Posterior vena cava (tissue), 2 donors: Measurements from ENCODE around the gene SERPINA4. TPM values are rescaled to one million over a fixed set of nuclear protein-coding genes. Genes with fewer than 3 reads are reported as not detected.

Experiments
- DNase-seq: peaks from one replicate; pipeline ENCODE4 v3.0.0-alpha.2; 2020; ENCODE audit warnings: low spot score
- intact Hi-C, 2 donors: fragments of 100-400 bp; cut with DNase I; formaldehyde crosslinking; loops; one replicate each; pipeline versions ENCODE4 v1.14.1 to v1.14.2; 2022 to 2023
- total RNA-seq, 2 donors: library from RNA; stranded (reverse); fragmentation: NEBNext Ultra II Directional; extraction: Animal tissue kit (Norgen Biotek cat#: 25700); gene quantifications; one replicate each; pipeline ENCODE4 v1.2.1, GENCODE V29; 2021
- donor health status: DM: yes; HTN: yes; CAD: no.
- donor health status: DM: yes; HTN: yes; CAD: no.

SERPINA4 gene
- total RNA-seq, 2 donors from 2014 or later = not detected

GRCh38 chr14:94581127-94581999 is 20.1 kb downstream of the SERPINA4 start, which contains the start of gene SERPINA5:
SERPINA5 (plus strand) TSS chr14:94581426; CDS start chr14:94587363, 5,937 bp downstream.
- intact Hi-C loops = no loop called here
- peak; percentile 90 for DNase-seq

- intact Hi-C loops = no loop called here
- no peak for DNase-seq
Measured at GRCh38 chr14:94582199-94582750, 21.0 kb downstream of the SERPINA4 start.

DNA sequence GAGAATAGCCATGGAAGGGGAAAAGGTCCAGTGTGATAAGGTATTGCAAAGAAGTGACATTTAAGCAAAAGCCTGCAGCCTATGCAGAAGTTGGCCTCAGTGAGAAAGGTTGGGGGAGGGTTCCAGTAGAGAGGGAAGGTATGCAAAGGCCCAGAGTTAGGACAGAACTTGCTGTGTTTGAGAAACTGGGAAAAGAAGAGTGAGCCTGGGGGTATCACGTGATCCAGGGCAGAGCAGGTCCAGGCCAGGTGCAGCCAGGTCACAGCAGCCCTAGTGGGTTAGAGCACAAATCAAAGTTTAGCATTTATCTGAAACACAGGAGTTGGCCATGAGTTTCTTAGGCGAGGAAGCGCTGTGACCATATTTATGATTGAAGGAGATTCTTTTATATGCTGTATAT is 21.6 kb downstream of the SERPINA4 start:
- intact Hi-C loops = no loop called here
- no peak for DNase-seq

DNA sequence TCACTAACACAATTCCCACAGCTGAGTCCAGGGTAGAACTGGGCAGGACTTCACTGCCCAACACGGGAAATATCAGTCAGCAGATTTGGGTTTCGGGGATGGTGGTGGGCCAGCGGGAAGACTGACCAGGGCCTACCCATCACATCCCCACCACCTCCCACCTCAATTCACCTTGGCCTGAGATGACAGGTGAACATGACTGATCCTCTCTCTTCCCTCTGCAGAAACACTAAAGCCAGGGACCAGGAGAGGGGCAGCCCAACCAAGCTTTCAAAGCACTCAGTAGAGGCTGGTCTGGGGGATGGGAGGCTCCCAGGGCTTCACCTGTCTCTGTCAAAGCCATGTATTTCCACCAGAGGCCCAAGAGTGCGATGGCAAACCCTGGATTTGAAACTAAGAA is 22.3 kb downstream of the SERPINA4 start:
- intact Hi-C loops = no loop called here
- DNase-seq = no peak

- no peak for DNase-seq
- intact Hi-C loops = no loop called here
Measured at GRCh38 chr14:94584591-94585280, 23.5 kb downstream of the SERPINA4 start.

DNA sequence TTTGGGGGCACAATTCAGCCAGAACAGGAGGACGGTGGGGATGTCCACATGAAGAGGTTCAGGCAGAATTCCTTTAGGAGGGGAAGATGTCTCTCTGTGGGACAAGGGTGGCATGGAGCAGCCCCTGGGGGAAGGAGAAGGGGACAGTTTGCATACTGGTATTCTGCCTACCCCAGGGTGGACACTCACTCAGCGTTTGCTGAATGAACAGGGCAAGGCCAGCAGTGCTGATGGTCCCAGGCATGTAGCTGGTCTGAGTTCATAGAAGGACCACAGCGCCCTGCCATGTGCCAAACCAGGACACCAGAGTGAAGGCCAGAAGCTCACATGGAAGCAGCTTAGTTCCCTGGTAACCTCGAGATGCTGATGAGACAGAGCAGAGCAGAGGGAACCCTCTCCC is 25.4 kb downstream of the SERPINA4 start:
- intact Hi-C loops = no loop called here
- no peak for DNase-seq

GRCh38 chr14:94588311-94588710 is 27.1 kb downstream of the SERPINA4 start:
- intact Hi-C loops = no loop called here
- no peak for DNase-seq

DNA sequence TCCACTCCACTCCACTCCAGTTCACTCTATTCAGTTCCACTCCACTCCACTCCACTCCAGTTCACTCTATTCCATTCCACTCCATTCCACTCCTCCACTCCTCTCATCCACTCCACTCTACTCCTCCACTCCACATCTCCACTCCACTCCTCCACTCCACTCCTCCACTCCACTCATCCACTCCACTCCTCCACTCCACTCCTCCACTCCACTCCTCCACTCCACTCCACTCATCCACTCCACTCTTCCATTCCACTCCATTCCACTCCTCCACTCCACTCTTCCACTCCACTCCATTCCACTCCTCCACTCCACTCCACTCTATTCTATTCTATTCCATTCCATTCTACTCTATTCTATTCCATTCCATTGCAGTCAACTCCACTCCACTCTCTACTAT is 29.8 kb downstream of the SERPINA4 start:
- intact Hi-C loops = no loop called here

GRCh38 chr14:94591871-94592270 is 30.6 kb downstream of the SERPINA4 start:
- intact Hi-C loops = no loop called here

More for the DNA sequence above, 29.8 kb downstream of the SERPINA4 start:
- DNase-seq = no peak

GRCh38 chr14:94592457-94592856 is 31.2 kb downstream of the SERPINA4 start:
- DNase-seq = peak; percentile 26
- intact Hi-C loops = no loop called here

More at GRCh38 chr14:94591871-94592270, 30.6 kb downstream of the SERPINA4 start:
- DNase-seq = peak; percentile 66

GRCh38 chr14:94593376-94593748 is 32.1 kb downstream of the SERPINA4 start:
- intact Hi-C loops = no loop called here
- peak; percentile 44 for DNase-seq

DNA sequence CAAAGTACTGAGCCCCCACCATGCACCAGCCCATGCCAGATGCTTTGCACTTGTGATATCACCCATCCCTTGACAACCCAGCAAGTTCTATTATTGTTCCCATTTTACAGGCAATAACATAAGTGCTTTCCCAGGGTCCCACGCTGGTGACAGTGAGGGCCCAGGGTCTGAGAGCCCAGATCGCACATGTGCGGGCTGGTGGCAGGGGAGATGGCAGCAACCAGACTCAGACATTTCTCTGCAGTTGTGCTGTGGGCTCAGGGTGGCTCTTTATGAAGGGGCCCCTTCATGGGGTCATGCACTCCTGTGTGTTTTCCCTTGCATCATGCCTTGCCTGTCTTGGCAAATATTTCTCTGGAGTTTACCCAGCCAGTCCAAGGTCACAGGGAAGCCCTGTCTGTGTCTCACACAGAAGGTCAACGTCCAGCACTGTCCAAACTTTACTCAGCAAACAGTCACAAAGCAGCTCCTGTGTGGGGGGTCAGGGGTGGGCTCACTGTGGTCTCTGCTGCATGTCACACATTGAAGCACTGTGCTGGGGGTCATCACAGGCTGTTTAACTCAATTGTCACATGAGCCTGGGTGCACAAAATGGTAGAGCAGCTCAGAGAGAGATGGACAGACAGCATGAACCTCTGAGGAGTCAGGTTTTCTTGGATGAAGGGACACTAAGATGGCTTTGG is 32.6 kb downstream of the SERPINA4 start:
- intact Hi-C loops = no loop called here
- DNase-seq = peak; percentile 57

GRCh38 chr14:94594441-94594840 is 33.2 kb downstream of the SERPINA4 start:
- intact Hi-C loops = no loop called here
- peak; percentile 76 for DNase-seq

DNA sequence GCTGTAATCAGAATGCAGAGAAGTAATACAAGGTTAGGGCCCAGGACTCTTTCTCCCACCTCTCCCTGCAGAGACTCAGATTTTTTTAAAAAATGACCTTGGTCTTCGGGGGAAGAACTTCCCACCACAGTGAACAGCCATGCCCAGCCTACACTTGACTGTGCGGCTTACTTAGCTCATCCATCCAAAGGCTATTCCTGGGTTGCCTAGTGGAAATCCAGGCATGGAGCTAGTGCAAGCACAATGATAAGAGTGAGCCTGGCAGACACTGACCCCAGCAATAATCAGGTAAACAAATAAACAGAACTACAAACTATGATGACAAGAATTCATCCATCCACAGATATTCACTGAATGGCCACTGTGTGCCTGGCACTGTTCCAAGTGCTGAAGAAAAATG is 34.7 kb downstream of the SERPINA4 start:
- no peak for DNase-seq
- intact Hi-C loops = no loop called here

DNA sequence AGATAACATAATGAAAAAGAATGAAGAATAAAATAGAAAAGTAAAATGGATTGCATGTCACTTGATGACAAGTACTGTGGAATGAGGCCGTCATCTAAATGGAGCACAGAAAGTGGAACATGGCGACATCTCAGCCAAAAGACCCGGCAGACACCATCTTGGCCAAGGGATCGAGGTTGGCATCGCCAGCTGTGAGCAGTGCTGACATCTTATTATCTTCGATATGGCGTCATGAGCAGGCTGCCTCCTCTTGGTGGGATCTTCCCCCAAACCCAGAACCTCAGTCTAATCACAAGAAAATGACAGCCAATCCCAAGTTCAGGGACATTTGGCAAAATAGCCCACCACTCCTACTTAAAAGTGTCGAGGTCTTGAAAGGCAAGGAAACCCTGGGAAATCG is 35.1 kb downstream of the SERPINA4 start:
- no peak for DNase-seq
- intact Hi-C loops = no loop called here

- intact Hi-C loops = no loop called here
- DNase-seq = peak; percentile 70
Measured at GRCh38 chr14:94597788-94598187, 36.5 kb downstream of the SERPINA4 start.

- peak; percentile 72 for DNase-seq
- intact Hi-C loops = no loop called here
Measured at GRCh38 chr14:94598506-94598815, 37.2 kb downstream of the SERPINA4 start.

- intact Hi-C loops = no loop called here
- DNase-seq = peak; percentile 84
Measured at GRCh38 chr14:94598816-94599655, 37.8 kb downstream of the SERPINA4 start.

- intact Hi-C loops = no loop called here
- peak; percentile 70 for DNase-seq
Measured at GRCh38 chr14:94599656-94600004, 38.4 kb downstream of the SERPINA4 start.
